M059J (cell line): Measurements from ENCODE around the gene C20orf202. TPM values are rescaled to one million over a fixed set of nuclear protein-coding genes. Genes with fewer than 3 reads are reported as not detected.
A peak's percentile ranks its signal among the peaks of the same experiment; 100 is the strongest.

ENCODE experiments used
- DNase-seq: peaks from one replicate; pipeline ENCODE4 v3.0.0-alpha.2; 2012; ENCODE audit warnings: low read depth
- total RNA-seq: library from RNA; depleted of rRNA; stranded (reverse); fragments of >200 nt; shearing (Covaris generic); gene quantifications from 2 replicates; pipeline ENCODE4 v1.2.3, GENCODE V29; 2014

C20orf202 gene
- total RNA-seq, 1 experiment from 2014 or later = not detected

GRCh38 chr20:1184638-1185315, 18.5 kb upstream of the C20orf202 start, which contains the start of gene TMEM74B:
Gene TMEM74B (minus strand): TSS chr20:1184981. CDS start chr20:1183801, 1,180 bp downstream.
- DNase-seq = no peak

GRCh38 chr20:1185316-1185741, 17.9 kb upstream of the C20orf202 start:
- DNase-seq = no peak

- peak; percentile 60 for DNase-seq
These were observed 17.4 kb upstream of the C20orf202 start for GRCh38 chr20:1185790-1186334.

DNA sequence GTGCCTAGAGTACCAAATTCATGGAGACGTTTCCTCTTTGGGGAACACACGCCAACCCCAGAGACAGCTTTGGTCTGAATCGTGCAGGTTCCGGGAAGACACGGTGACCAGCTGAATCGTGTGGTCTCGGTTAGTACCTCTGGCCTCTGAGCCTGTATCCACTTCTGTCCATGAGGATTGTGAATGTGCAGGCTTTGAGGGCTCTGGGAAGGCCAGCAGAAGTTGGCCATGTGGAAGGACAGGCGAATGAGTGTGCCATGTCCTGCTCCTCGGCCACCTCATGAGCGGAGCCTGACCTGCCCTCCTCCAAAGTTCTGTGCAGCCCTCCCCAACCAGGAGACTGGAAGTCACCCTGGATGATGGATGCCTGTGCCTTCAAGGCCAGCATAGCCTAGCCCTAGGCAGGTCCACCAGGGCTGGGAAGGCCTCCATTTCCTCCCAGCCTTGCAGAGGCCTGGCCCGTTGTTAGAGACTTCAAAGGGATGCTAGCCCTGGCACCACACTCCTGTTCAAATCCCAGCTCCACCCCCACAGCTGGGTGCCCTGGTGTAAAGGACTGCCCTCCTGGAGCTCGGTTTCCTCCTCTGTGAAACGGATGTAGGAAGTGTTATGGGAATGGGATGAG, 16.8 kb upstream of the C20orf202 start:
- no peak for DNase-seq

- no peak for DNase-seq
These were observed 15.6 kb upstream of the C20orf202 start for GRCh38 chr20:1187605-1188171.

- no peak for DNase-seq
These were observed 14.9 kb upstream of the C20orf202 start for GRCh38 chr20:1188347-1188746.

- no peak for DNase-seq
These were observed 13.4 kb upstream of the C20orf202 start for GRCh38 chr20:1189827-1190226.

DNA sequence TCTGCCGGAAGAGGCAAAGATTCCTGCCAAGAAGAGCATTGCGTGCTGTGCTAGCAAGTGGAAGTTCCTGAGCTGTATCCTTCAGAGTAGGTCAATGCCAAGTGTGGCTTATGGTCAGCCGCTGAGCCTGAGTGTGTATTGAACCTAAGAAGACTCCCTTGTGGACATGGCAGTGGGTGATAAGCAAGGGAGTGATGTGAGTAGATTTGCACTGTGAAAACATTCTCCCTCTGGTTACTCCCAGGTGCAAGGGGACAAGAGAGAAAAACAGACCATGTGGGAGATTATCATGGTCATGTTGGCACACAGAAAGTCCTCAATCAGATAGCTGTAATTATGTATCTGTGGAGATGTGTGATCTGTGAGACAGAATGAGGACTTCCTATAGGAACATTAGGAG, 12.4 kb upstream of the C20orf202 start:
- DNase-seq = no peak

DNA sequence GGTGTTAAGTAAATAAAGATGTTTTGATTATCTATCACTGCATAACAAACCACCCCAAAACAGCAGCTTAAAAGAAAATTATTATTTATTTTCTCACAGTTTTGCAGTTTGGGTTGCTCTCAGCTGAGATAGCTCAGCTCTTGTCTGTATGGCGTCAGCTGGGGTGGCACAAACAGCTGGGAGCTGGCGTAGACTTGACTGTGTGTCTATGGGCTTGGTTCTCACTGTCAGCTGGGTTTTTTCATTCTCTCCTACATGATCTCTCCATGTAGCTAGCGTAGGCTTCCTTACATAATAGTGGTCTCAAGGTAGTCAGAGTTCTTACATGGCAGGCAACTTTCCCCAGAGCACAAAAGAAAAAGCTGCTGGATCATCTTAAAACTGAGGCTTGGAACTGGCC, 12.0 kb upstream of the C20orf202 start:
- DNase-seq = no peak

GRCh38 chr20:1195226-1195625, 8.0 kb upstream of the C20orf202 start:
- DNase-seq = no peak

GRCh38 chr20:1196634-1197033, 6.6 kb upstream of the C20orf202 start:
- DNase-seq = no peak

- no peak for DNase-seq
These were observed 5.5 kb upstream of the C20orf202 start for GRCh38 chr20:1197801-1198200.

DNA sequence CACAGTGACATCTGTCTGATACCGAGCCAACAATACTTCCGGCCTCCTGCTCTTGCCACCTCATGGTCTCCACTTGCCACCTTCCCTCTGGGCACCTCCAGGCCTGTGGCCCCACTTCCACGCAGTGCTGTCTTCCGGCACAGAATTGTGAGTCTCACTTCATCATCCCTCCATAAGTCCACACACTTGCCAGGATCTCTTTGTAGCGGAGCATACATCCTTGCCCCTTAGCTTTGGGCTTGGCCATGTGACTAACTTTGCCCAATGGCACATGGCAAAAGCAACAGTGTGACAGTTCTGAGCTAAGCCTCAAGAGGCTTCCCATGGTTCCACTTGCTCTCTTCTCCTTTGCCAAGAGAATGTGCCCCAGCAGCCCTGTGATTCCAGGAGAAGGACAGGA, 4.5 kb upstream of the C20orf202 start:
- no peak for DNase-seq

- no peak for DNase-seq
These were observed 3.9 kb upstream of the C20orf202 start for GRCh38 chr20:1199212-1199873.

DNA sequence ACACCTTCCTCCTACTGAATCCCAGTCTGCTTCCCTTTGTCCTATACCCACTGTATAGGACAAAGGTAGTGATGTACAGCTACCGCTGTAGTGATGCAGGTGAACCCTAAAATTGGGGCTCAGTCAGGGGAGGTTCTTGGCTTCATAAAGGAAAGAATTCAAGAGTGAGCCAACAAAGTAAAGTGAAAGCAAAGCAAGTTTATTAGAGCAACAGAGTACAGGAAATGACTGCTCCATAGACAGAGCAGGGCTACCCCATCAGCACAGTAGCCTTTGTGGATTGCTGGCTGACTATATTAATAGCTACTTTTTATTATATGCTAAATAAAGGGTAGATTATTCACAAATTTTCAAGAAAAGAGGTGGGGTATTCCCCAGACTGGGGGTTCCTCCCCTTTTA, 3.3 kb upstream of the C20orf202 start:
- no peak for DNase-seq

GRCh38 chr20:1203630-1204029, 376 bp downstream of the C20orf202 start:
- no peak for DNase-seq

- no peak for DNase-seq
These were observed 859 bp downstream of the C20orf202 start for GRCh38 chr20:1204113-1204512.

- DNase-seq = no peak
These were observed 1.3 kb downstream of the C20orf202 start for GRCh38 chr20:1204576-1204975.

- DNase-seq = no peak
These were observed 2.5 kb downstream of the C20orf202 start for GRCh38 chr20:1205802-1206201.

GRCh38 chr20:1206366-1207148, 3.3 kb downstream of the C20orf202 start:
- DNase-seq = no peak

- no peak for DNase-seq
These were observed 4.1 kb downstream of the C20orf202 start for GRCh38 chr20:1207293-1207878.
